A673 (cell line): ENCODE results near the gene PIP4K2C. TPM values are rescaled to one million over a fixed set of nuclear protein-coding genes. Genes with fewer than 3 reads are reported as not detected.

ENCODE experiments used
- BruUV-seq: library from RNA; stranded (reverse); fragments of 400-500 nt; replicated peaks from 2 replicates; lab custom pipeline; 2021; lab: Mats Ljungman, UMichigan
- CTCF ChIA-PET: fragments of 300-600 bp; sonication (Branson Sonifier 250); formaldehyde crosslinking; loops from one replicate; lab custom pipeline; 2022; ENCODE audit warnings: antibody characterized with exemption; lab: Charles Lee
- POLR2A ChIA-PET: fragments of 300-600 bp; sonication (Branson Sonifier 250); formaldehyde crosslinking; loops from one replicate; lab custom pipeline; 2022; ENCODE audit warnings: antibody characterized with exemption; ENCODE audit not compliant: low non-redundant PET; lab: Charles Lee
- DNase-seq: peaks from one replicate; pipeline ENCODE4 v3.0.0-alpha.2; 2015; ENCODE audit warnings: low spot score
- H3K27ac ChIP-seq: fragments of 200-600 bp; sonication (generic); 2 replicates; pipeline ENCODE4 v1.5.1; 2016; ENCODE audit warnings: mixed run types, low read depth, mild to moderate bottlenecking, mixed read lengths, antibody characterized with exemption, low read length; ENCODE audit not compliant: poor library complexity, severe bottlenecking
- H3K27me3 ChIP-seq: fragments of 200-600 bp; sonication (generic); replicated peaks from 2 replicates; pipeline ENCODE4 v1.6.1; 2017; ENCODE audit warnings: mixed run types, low read depth, mild to moderate bottlenecking, mixed read lengths, antibody characterized with exemption, low read length; ENCODE audit not compliant: insufficient read depth, poor library complexity
- H3K36me3 ChIP-seq: fragments of 200-600 bp; sonication (generic); 2 replicates; pipeline ENCODE4 v1.6.1; 2016; ENCODE audit warnings: mixed run types, mild to moderate bottlenecking, mixed read lengths, antibody characterized with exemption, low read length; ENCODE audit not compliant: insufficient read depth, poor library complexity, severe bottlenecking
- H3K4me1 ChIP-seq: fragments of 200-600 bp; sonication (generic); 2 replicates; pipeline ENCODE4 v1.6.1; 2017; ENCODE audit warnings: mixed run types, mild to moderate bottlenecking, mixed read lengths, antibody characterized with exemption, low read length; ENCODE audit not compliant: insufficient read depth, poor library complexity, severe bottlenecking
- H3K4me3 ChIP-seq: fragments of 200-600 bp; sonication (generic); 2 replicates; pipeline ENCODE4 v1.5.1; 2016; ENCODE audit warnings: low read depth, mixed run types, mild to moderate bottlenecking, mixed read lengths, low read length; ENCODE audit not compliant: poor library complexity, severe bottlenecking
- H3K9me3 ChIP-seq: fragments of 200-600 bp; sonication (generic); 2 replicates; pipeline ENCODE4 v1.6.1; 2016; ENCODE audit warnings: mixed run types, low read depth, mild to moderate bottlenecking, mixed read lengths, antibody characterized with exemption, low read length; ENCODE audit not compliant: poor library complexity, severe bottlenecking
- EZH2 ChIP-seq: fragments of 200-600 bp; sonication (generic); IDR thresholded peaks from 2 replicates; pipeline ENCODE4 v1.6.1; 2017; ENCODE audit warnings: borderline replicate concordance, low read depth, mild to moderate bottlenecking, mixed read lengths, antibody characterized with exemption, low read length; ENCODE audit not compliant: poor library complexity, severe bottlenecking
- intact Hi-C: fragments of 100-400 bp; cut with micrococcal nuclease; formaldehyde crosslinking; loops from one replicate; pipeline ENCODE4 v1.10.0; 2022; ENCODE audit not compliant: unreplicated experiment
- total RNA-seq: library from RNA; stranded (reverse); gene quantifications from 2 replicates; pipeline ENCODE4 v1.2.3, GENCODE V29; 2021
- TF ChIP-seq, protein P1 (sequence below): fragments of 300-800, 200-600 bp; sonication (generic); conservative IDR thresholded peaks from 2 replicates; pipeline ENCODE4 v1.5.1; 2017; ENCODE audit warnings: low read depth, mild to moderate bottlenecking, antibody characterized with exemption, low read length, moderate library complexity, mixed read lengths

The PIP4K2C gene
- total RNA-seq, 1 experiment from 2014 or later: 34.9 TPM

DNA sequence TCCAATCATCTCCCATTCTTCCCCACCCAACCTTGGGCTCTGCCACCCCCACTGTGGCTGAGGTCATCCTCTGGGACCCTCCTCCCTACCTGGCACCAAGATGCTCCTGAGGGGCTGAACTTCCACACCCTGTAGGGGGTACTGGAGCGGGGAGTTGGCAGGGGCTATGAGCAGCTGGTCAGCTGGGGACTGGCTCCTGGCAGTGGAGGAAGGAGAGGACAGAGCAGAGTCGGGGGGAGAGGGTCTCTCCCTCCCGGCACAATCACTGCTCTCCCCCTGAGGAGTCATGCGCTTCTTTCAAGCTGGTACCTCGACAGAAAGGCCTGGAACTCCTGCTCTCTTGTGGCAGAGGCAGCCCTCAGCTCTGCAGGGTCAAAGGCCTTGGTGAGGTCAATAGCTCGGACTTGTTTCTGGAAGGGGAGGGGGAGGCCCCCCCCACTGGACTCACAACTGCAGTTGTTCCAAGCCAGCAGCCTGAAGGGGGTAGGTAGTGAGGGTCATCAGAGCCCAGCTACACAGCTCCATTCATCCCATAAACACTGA lies 40.0 kb downstream of the PIP4K2C start:
- intact Hi-C loops: no loop called here
- no peak overlapping the region for H3K4me3 ChIP-seq

DNA sequence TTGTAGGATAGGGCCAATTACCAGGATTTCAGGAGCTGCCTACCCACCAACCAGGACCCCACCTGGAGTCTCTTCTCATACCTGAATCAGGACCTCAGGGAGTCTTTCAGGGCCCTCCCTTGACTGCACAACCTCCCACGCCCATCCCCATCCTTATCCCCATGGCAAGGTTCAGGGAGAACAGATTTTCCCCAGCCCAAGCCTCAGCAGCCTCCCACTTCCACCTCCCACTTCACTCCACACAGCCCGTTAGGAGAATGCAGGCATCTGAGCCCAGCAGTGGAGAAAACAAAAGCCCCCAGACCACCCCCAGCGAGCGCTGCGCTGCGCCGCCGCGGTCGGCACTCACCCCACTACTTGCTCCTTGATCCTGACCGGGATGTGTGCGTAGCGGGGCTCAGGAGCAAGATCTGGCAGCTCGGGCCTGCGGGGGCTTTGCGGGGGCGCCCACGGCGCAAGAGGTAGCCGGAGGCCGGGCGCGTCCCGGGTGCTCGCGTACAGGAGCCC lies 40.6 kb downstream of the PIP4K2C start:
- Histone ChIP-seq H3K9me3 (no peaks in the 10 kb centered on the region), H3K4me3 (peak overlapping the region; percentile 79), H3K27ac (peak overlapping the region; percentile 50), H3K36me3 (peaks cover 15% of the 10 kb centered on the region), H3K27me3 (no peaks in the 10 kb centered on the region), H3K4me1 (peaks cover 15% of the 10 kb centered on the region)
- ChIA-PET CTCF (interaction anchor here (1.7 kb wide), 1 partner anchor 48 kb away, joined by 4 read pairs; no protein-coding TSS in a partner anchor), POLR2A (no interaction called here)
- intact Hi-C loops: no loop called here
- TF ChIP-seq EZH2: no peak
- TF ChIP-seq, protein P1, sequence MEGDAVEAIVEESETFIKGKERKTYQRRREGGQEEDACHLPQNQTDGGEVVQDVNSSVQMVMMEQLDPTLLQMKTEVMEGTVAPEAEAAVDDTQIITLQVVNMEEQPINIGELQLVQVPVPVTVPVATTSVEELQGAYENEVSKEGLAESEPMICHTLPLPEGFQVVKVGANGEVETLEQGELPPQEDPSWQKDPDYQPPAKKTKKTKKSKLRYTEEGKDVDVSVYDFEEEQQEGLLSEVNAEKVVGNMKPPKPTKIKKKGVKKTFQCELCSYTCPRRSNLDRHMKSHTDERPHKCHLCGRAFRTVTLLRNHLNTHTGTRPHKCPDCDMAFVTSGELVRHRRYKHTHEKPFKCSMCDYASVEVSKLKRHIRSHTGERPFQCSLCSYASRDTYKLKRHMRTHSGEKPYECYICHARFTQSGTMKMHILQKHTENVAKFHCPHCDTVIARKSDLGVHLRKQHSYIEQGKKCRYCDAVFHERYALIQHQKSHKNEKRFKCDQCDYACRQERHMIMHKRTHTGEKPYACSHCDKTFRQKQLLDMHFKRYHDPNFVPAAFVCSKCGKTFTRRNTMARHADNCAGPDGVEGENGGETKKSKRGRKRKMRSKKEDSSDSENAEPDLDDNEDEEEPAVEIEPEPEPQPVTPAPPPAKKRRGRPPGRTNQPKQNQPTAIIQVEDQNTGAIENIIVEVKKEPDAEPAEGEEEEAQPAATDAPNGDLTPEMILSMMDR: no peak
- DNase-seq: no peak
- no TSS peak for BruUV-seq

More for the DNA sequence above, 40.0 kb downstream of the PIP4K2C start:
- H3K36me3 ChIP-seq: peaks cover 20% of the 10 kb centered on the region
- ChIA-PET CTCF (interaction anchor here (1.7 kb wide), 1 partner anchor 47 kb away, joined by 4 read pairs; no protein-coding TSS in a partner anchor), POLR2A (interaction anchor here (0.7 kb wide), 1 partner anchor 1570 kb away, joined by 3 read pairs; no protein-coding TSS in a partner anchor)
- no TSS peak for BruUV-seq
- DNase-seq: no peak
- peaks cover 15% of the 10 kb centered on the region for H3K4me1 ChIP-seq
- no peak overlapping the region for H3K27ac ChIP-seq
- no peaks in the 10 kb centered on the region for H3K9me3 ChIP-seq
- TF ChIP-seq, protein P1: no peak
- TF ChIP-seq EZH2: no peak
- no peaks in the 10 kb centered on the region for H3K27me3 ChIP-seq

DNA sequence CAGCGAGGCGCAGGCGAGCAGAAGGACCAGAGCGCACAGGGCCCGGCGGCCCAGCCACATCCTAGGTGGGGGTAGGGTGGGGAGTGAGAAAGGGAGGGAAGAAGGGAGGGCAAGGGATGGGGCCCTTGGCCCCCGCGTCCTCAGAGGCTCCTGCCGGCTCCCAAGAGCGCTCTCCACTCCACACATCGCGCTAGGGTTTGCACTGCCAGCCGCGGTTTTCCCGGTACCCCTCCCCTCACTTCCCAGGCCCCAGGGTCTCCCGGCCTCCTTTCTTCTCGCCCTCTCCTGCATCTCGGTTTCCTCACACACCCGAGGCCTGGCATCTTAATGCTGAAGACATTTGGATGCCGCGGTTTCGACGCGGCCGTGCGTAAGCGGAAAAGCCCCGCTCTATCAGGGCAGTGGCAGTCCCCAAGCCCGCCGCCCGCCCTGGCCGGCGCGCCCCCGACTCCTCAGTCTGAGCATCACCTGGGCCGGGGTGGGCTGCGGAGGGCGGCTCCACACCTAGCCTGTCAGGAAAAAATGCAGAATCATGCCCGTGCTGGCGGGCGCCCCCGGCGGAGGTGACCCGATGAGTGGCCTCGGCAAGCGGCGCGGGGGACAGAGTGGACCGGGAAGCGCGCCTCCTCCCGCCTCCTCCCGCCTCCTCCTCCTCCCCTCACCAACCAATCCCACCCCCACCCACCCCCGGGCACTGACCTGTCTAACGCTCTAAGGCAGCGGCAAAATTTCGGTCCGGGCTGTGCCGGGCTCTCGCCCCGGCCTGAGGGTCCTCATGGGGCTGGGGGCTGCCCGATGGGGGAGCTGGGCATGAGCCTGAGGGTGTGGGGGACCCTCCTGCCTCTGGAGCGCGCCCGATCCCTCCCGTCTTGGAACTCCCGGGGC lies 41.3 kb downstream of the PIP4K2C start:
- peak overlapping the region; percentile 79 for H3K4me3 ChIP-seq
- POLR2A ChIA-PET: no interaction called here
- peaks cover 15% of the 10 kb centered on the region for H3K4me1 ChIP-seq
- no peaks in the 10 kb centered on the region for H3K9me3 ChIP-seq
- intact Hi-C loops: no loop called here
- H3K27ac ChIP-seq: peak overlapping the region; percentile 61
- no peak for TF ChIP-seq EZH2
- TF ChIP-seq, protein P1: no peak; the same call in 1 of the 2 replicates
- CTCF ChIA-PET: interaction anchor here (0.6 to 1.7 kb wide), 6 partner anchors 9 to 173 kb away, joined by 3 to 11 read pairs (median 6); partner anchors contain the start of gene GLI1
- DNase-seq: peak; percentile 53
- H3K27me3 ChIP-seq: no peaks in the 10 kb centered on the region
- BruUV-seq: TSS peak; percentile 22
- peaks cover 15% of the 10 kb centered on the region for H3K36me3 ChIP-seq
